WTC11 (cell line): Measurements from ENCODE around the gene FHOD1. TPM values are rescaled to one million over a fixed set of nuclear protein-coding genes. Genes with fewer than 3 reads are reported as not detected.

ENCODE experiments used
- ATAC-seq: fragments of 200-7000 bp; cut with Tn5 transposase; 2 replicates; pipeline ENCODE4 v1.10.0; 2021; ENCODE audit warnings: mild to moderate bottlenecking, moderate library complexity
- CTCF ChIA-PET: fragments of 300-600 bp; sonication (Branson Sonifier 250); formaldehyde crosslinking; loops from one replicate; lab custom pipeline; 2021; ENCODE audit warnings: antibody characterized with exemption; lab: Charles Lee
- POLR2A ChIA-PET: fragments of 350-600 bp; sonication (Branson Sonifier 250); formaldehyde crosslinking; loops from one replicate; lab custom pipeline; 2021; ENCODE audit warnings: antibody characterized with exemption; lab: Charles Lee
- DNase-seq: peaks from one replicate; pipeline ENCODE4 v3.0.0; 2021; ENCODE audit warnings: low spot score
- H3K27ac Mint-ChIP-seq: 2 replicates; pipeline ENCODE4 v1.8.0; 2021; ENCODE audit warnings: mixed read lengths
- H3K27me3 Mint-ChIP-seq: 2 replicates; pipeline ENCODE4 v1.8.0; 2021; ENCODE audit warnings: low read depth, mild to moderate bottlenecking, moderate library complexity, mixed read lengths
- H3K36me3 Mint-ChIP-seq: 2 replicates; pipeline ENCODE4 v1.8.0; 2021; ENCODE audit warnings: mixed read lengths
- H3K4me1 Mint-ChIP-seq: 2 replicates; pipeline ENCODE4 v1.8.0; 2022; ENCODE audit warnings: mixed read lengths
- H3K4me3 Mint-ChIP-seq: 2 replicates; pipeline ENCODE4 v1.8.0; 2021; ENCODE audit warnings: mild to moderate bottlenecking, moderate library complexity, mixed read lengths
- H3K9me3 Mint-ChIP-seq: 2 replicates; pipeline ENCODE4 v1.8.0; 2021; ENCODE audit warnings: mixed read lengths
- CDX4 ChIP-seq: fragments of 250-450 bp; sonication (Bioruptor Pico); IDR thresholded peaks from 2 replicates; pipeline ENCODE4 v1.9.0; 2021; ENCODE audit warnings: moderate library complexity, mild to moderate bottlenecking, inconsistent platforms, borderline replicate concordance
- CREM ChIP-seq: sonication (generic); formaldehyde crosslinking; IDR thresholded peaks from 2 replicates; pipeline ENCODE4 v1.8.1; 2022; ENCODE audit warnings: mild to moderate bottlenecking, missing genetic modification reagents, moderate library complexity
- FOXP1 ChIP-seq: sonication (generic); formaldehyde crosslinking; IDR thresholded peaks from 2 replicates; pipeline ENCODE4 v1.8.0; 2022; ENCODE audit warnings: missing genetic modification reagents, mild to moderate bottlenecking, moderate library complexity, borderline replicate concordance
- KAT7 ChIP-seq: sonication (generic); formaldehyde crosslinking; IDR thresholded peaks from 2 replicates; pipeline ENCODE4 v1.8.1; 2023; ENCODE audit warnings: missing genetic modification reagents, mild to moderate bottlenecking, borderline replicate concordance
- MLX ChIP-seq: sonication (generic); formaldehyde crosslinking; IDR thresholded peaks from 2 replicates; pipeline ENCODE4 v1.8.1; 2023; ENCODE audit warnings: mild to moderate bottlenecking, missing genetic modification reagents, moderate library complexity
- NFATC4 ChIP-seq: fragments of 250-450 bp; sonication (Bioruptor Pico); IDR thresholded peaks from 2 replicates; pipeline ENCODE4 v1.9.0; 2021; ENCODE audit warnings: mild to moderate bottlenecking
- NFYB ChIP-seq: sonication (generic); formaldehyde crosslinking; conservative IDR thresholded peaks from 2 replicates; pipeline ENCODE4 v1.8.0; 2022; ENCODE audit warnings: low read depth, missing genetic modification reagents
- NR1H2 ChIP-seq: sonication (generic); formaldehyde crosslinking; IDR thresholded peaks from 2 replicates; pipeline ENCODE4 v1.9.0; 2021; ENCODE audit warnings: mild to moderate bottlenecking, moderate library complexity, missing genetic modification reagents
- NR2C2 ChIP-seq: sonication (generic); formaldehyde crosslinking; IDR thresholded peaks from 2 replicates; pipeline ENCODE4 v1.8.0; 2022; ENCODE audit warnings: mild to moderate bottlenecking, missing genetic modification reagents
- PREB ChIP-seq: sonication (generic); formaldehyde crosslinking; IDR thresholded peaks from 2 replicates; pipeline ENCODE4 v1.8.1; 2022; ENCODE audit warnings: mild to moderate bottlenecking, missing genetic modification reagents, moderate library complexity, borderline replicate concordance
- RORB ChIP-seq: fragments of 250-450 bp; sonication (Bioruptor Pico); IDR thresholded peaks from 2 replicates; pipeline ENCODE4 v1.9.0; 2021; ENCODE audit warnings: mild to moderate bottlenecking
- SOX15 ChIP-seq: fragments of 250-450 bp; sonication (Bioruptor Pico); IDR thresholded peaks from 2 replicates; pipeline ENCODE4 v1.9.0; 2021; ENCODE audit warnings: mild to moderate bottlenecking
- STAT6 ChIP-seq: sonication (generic); formaldehyde crosslinking; conservative IDR thresholded peaks from 2 replicates; pipeline ENCODE4 v1.8.1; 2023; ENCODE audit warnings: mild to moderate bottlenecking, low read depth, missing genetic modification reagents, moderate library complexity
- TCF7 ChIP-seq: sonication (generic); formaldehyde crosslinking; IDR thresholded peaks from 2 replicates; pipeline ENCODE4 v1.8.0; 2022; ENCODE audit warnings: mild to moderate bottlenecking, low read depth, missing genetic modification reagents, moderate library complexity
- TP53 ChIP-seq: sonication (generic); formaldehyde crosslinking; IDR thresholded peaks from 2 replicates; pipeline ENCODE4 v1.8.1; 2023; ENCODE audit warnings: mild to moderate bottlenecking, missing genetic modification reagents
- USF1 ChIP-seq: sonication (generic); formaldehyde crosslinking; IDR thresholded peaks from 2 replicates; pipeline ENCODE4 v1.8.0; 2022; ENCODE audit warnings: mild to moderate bottlenecking, missing genetic modification reagents
- USF2 ChIP-seq: sonication (generic); formaldehyde crosslinking; IDR thresholded peaks from 2 replicates; pipeline ENCODE4 v1.8.1; 2023; ENCODE audit warnings: mild to moderate bottlenecking, missing genetic modification reagents, moderate library complexity
- ZBTB43 ChIP-seq: sonication (generic); formaldehyde crosslinking; IDR thresholded peaks from 2 replicates; pipeline ENCODE4 v1.8.1; 2023; ENCODE audit warnings: mild to moderate bottlenecking, missing genetic modification reagents
- ZMAT4 ChIP-seq: fragments of 250-450 bp; sonication (Bioruptor Pico); IDR thresholded peaks from 2 replicates; pipeline ENCODE4 v1.9.0; 2021; ENCODE audit warnings: mild to moderate bottlenecking
- ZNF263 ChIP-seq: sonication (generic); formaldehyde crosslinking; IDR thresholded peaks from 2 replicates; pipeline ENCODE4 v1.8.1; 2022; ENCODE audit warnings: low read depth, mild to moderate bottlenecking, moderate library complexity, missing genetic modification reagents
- ZNF396 ChIP-seq: fragments of 250-450 bp; sonication (Bioruptor Pico); IDR thresholded peaks from 2 replicates; pipeline ENCODE4 v1.8.0; 2021; ENCODE audit warnings: mild to moderate bottlenecking, moderate library complexity, borderline replicate concordance
- total RNA-seq: library from RNA; stranded (reverse); gene quantifications from 3 replicates; pipeline ENCODE4 v1.2.3, GENCODE V29; 2021

The FHOD1 gene
- total RNA-seq, 1 experiment from 2014 or later, result 81.3 TPM

- TF ChIP-seq ZNF263 (CRISPR knock-in tag) (no peak), TP53 (CRISPR knock-in tag) (no peak), NFATC4 (CRISPR knock-in tag) (no peak), FOXP1 (CRISPR knock-in tag) (no peak), NR1H2 (no peak), ZNF396 (CRISPR knock-in tag) (no peak), NR2C2 (CRISPR knock-in tag) (no peak), ZBTB43 (CRISPR knock-in tag) (no peak), USF1 (CRISPR knock-in tag) (no peak), NFYB (CRISPR knock-in tag) (no peak)
These were observed 41.0 kb downstream of the FHOD1 start (continued) for GRCh38 chr16:67206129-67206837.

GRCh38 chr16:67204076-67204475 lies 43.2 kb downstream of the FHOD1 start:
- Mint-ChIP-seq H3K4me1 (peaks cover 3% of the 10 kb centered on the region), H3K27ac (no peak overlapping the region), H3K9me3 (no peaks in the 10 kb centered on the region), H3K27me3 (no peaks in the 10 kb centered on the region), H3K4me3 (no peak overlapping the region), H3K36me3 (peaks cover 2% of the 10 kb centered on the region; the same call in 1 of the 2 replicates)
- ATAC-seq (no peak), DNase-seq (no peak)
- ChIA-PET POLR2A (no interaction called here), CTCF (interaction anchor here (0.7 to 1.0 kb wide), 2 partner anchors 19 to 42 kb away, joined by 3 read pairs; no protein-coding TSS in a partner anchor)
- TF ChIP-seq PREB (CRISPR knock-in tag) (no peak), STAT6 (CRISPR knock-in tag) (no peak)

- Mint-ChIP-seq H3K9me3 (no peaks in the 10 kb centered on the region), H3K4me3 (no peak overlapping the region), H3K36me3 (peaks cover 2% of the 10 kb centered on the region; the same call in 1 of the 2 replicates), H3K27me3 (no peaks in the 10 kb centered on the region), H3K27ac (no peak overlapping the region), H3K4me1 (peaks cover 9% of the 10 kb centered on the region)
- ATAC-seq, result no peak
- POLR2A ChIA-PET, result no interaction called here
- CTCF ChIA-PET, result interaction anchor here (0.8 to 1.8 kb wide), 5 partner anchors 18 to 185 kb away, joined by 3 to 7 read pairs (median 4); no protein-coding TSS in a partner anchor
- DNase-seq, result no peak
- TF ChIP-seq NR1H2, result no peak
- no peak for TF ChIP-seq TCF7 (CRISPR knock-in tag)
- no peak for TF ChIP-seq CREM (CRISPR knock-in tag)
- no peak for TF ChIP-seq RORB (CRISPR knock-in tag)
- no peak for TF ChIP-seq ZMAT4
- TF ChIP-seq SOX15 (CRISPR knock-in tag), result no peak
- no peak for TF ChIP-seq KAT7
- no peak for TF ChIP-seq USF2 (CRISPR knock-in tag)
- TF ChIP-seq MLX (CRISPR knock-in tag), result no peak
- TF ChIP-seq CDX4 (CRISPR knock-in tag), result no peak
These were observed 44.3 kb downstream of the FHOD1 start for GRCh38 chr16:67202956-67203493.
